K562 (cell line): ENCODE data around the gene TUBB4B. TPM values are rescaled to one million over a fixed set of nuclear protein-coding genes. Genes with fewer than 3 reads are reported as not detected.

Experiments
- COPS2 ChIP-seq: fragments of 450-650 bp; conservative IDR thresholded peaks from 2 replicates; pipeline ENCODE4 v1.6.1; 2016; ENCODE audit warnings: mild to moderate bottlenecking, moderate library complexity
- CREM ChIP-seq: IDR thresholded peaks from 2 replicates; pipeline ENCODE4 v1.6.1; 2014; ENCODE audit warnings: antibody characterized with exemption, low read depth
- MAFF ChIP-seq: IDR thresholded peaks from 2 replicates; pipeline ENCODE4 v1.6.1; 2012; ENCODE audit warnings: low read length, improper control_type of control experiment
- NBN ChIP-seq: fragments of 450-650 bp; IDR thresholded peaks from 2 replicates; pipeline ENCODE4 v1.6.1; 2016; ENCODE audit warnings: low read depth, mild to moderate bottlenecking
- NCOA1 ChIP-seq: fragments of 450-650 bp; IDR thresholded peaks from 2 replicates; pipeline ENCODE4 v1.6.1; 2016; ENCODE audit warnings: low read depth
- POLR2H ChIP-seq: IDR thresholded peaks from 2 replicates; pipeline ENCODE4 v1.6.1; 2016; ENCODE audit warnings: missing genetic modification characterization, low read depth, mild to moderate bottlenecking, control low read depth, missing compliant biosample characterization, moderate library complexity
- SMAD2 ChIP-seq: fragments of 150-350 bp; IDR thresholded peaks from 2 replicates; pipeline ENCODE4 v1.6.1; 2014; ENCODE audit warnings: low read depth, mild to moderate bottlenecking, low read length
- ZKSCAN1 ChIP-seq: fragments of 150-350 bp; IDR thresholded peaks from 2 replicates; pipeline ENCODE4 v1.6.1; 2016; ENCODE audit warnings: low read depth, low read length
- ZNF134 ChIP-seq: fragments of 250-450 bp; sonication (Bioruptor Pico); conservative IDR thresholded peaks from 2 replicates; pipeline ENCODE4 v1.4.0; 2020
- ZNF41 ChIP-seq: fragments of 250-450 bp; sonication (Bioruptor Pico); conservative IDR thresholded peaks from 2 replicates; pipeline ENCODE4 v1.4.0; 2020; ENCODE audit warnings: mild to moderate bottlenecking
- polyA plus RNA-seq, 8 experiments: library from polyadenylated mRNA; depleted of rRNA in 4 of 8; stranded (reverse) in 5 of 8; unstranded in 3 of 8; fragments of >200 nt; fragmentation: Nextera tagmentation in 2 of 8; fragmentation: Illumina TruSeq in 1 of 8; extraction: Ambion mirVana in 2 of 8; extraction: Trizol in 1 of 8; gene quantifications; 2 replicates each; pipeline versions ENCODE4 v1.2.1 to v1.2.3, GENCODE V29; 2011 to 2014; ENCODE audit warnings: inconsistent platforms in 1 of 8, missing spikeins in 1 of 8
- total RNA-seq, 7 experiments: library from RNA; depleted of rRNA in 6 of 7; stranded (reverse); fragments of >200 nt in 6 of 7; fragmentation: Illumina TruSeq in 2 of 7; extraction: Trizol in 2 of 7; gene quantifications; 2 replicates each; pipeline versions ENCODE4 v1.2.1 to v1.2.3, GENCODE V29; 2011 to 2021; ENCODE audit warnings: low replicate concordance in 1 of 7
- TF ChIP-seq, protein P1 (sequence below): sonication (generic); formaldehyde crosslinking; IDR thresholded peaks from 2 replicates; pipeline ENCODE4 v1.8.1; 2022; ENCODE audit warnings: missing genetic modification reagents
- TF ChIP-seq, protein P2 (sequence below): fragments of 450-650 bp; IDR thresholded peaks from 2 replicates; pipeline ENCODE4 v1.7.0; 2016; ENCODE audit warnings: borderline replicate concordance
- TF ChIP-seq, protein P3 (sequence below), 3 experiments: IDR thresholded peaks in 2 of 3; conservative IDR thresholded peaks in 1 of 3; 2 replicates each; pipeline ENCODE4 v1.5.1; 2011 to 2012; ENCODE audit warnings: low read length in 3 of 3, mild to moderate bottlenecking in 3 of 3, control low read depth in 2 of 3, improper control_type of control experiment in 1 of 3, inconsistent platforms in 1 of 3, low read depth in 1 of 3, mixed read lengths in 1 of 3, moderate library complexity in 1 of 3; ENCODE audit not compliant: insufficient read depth in 2 of 3
- TF ChIP-seq, protein P4 (sequence below), 2 experiments: fragments of 450-650 bp in 1 of 2; IDR thresholded peaks; 2 replicates each; pipeline ENCODE4 v1.6.1; 2011 to 2017; ENCODE audit warnings: low read depth in 2 of 2, antibody characterized with exemption in 1 of 2, borderline replicate concordance in 1 of 2, low read length in 1 of 2, mild to moderate bottlenecking in 1 of 2, mixed read lengths in 1 of 2; ENCODE audit not compliant: control insufficient read depth in 1 of 2
- TF ChIP-seq, protein P5 (sequence below): fragments of 250-450 bp; sonication (Bioruptor Pico); IDR thresholded peaks from 2 replicates; pipeline ENCODE4 v1.8.0; 2021; ENCODE audit warnings: borderline replicate concordance, mild to moderate bottlenecking, moderate library complexity; ENCODE audit not compliant: poor library complexity, severe bottlenecking
- TF ChIP-seq, protein P6 (sequence below): IDR thresholded peaks from 2 replicates; pipeline ENCODE4 v1.6.1; 2011; ENCODE audit warnings: borderline replicate concordance, low read depth, mild to moderate bottlenecking, moderate library complexity, low read length; ENCODE audit not compliant: insufficient read depth, poor library complexity, severe bottlenecking

The TUBB4B gene
- total and polyA plus RNA-seq, 9 of the 15 experiments (the other 6 are each of a cell fraction or from before 2014, with no cell fraction given): 24.1 to 443 (median 268) TPM

DNA sequence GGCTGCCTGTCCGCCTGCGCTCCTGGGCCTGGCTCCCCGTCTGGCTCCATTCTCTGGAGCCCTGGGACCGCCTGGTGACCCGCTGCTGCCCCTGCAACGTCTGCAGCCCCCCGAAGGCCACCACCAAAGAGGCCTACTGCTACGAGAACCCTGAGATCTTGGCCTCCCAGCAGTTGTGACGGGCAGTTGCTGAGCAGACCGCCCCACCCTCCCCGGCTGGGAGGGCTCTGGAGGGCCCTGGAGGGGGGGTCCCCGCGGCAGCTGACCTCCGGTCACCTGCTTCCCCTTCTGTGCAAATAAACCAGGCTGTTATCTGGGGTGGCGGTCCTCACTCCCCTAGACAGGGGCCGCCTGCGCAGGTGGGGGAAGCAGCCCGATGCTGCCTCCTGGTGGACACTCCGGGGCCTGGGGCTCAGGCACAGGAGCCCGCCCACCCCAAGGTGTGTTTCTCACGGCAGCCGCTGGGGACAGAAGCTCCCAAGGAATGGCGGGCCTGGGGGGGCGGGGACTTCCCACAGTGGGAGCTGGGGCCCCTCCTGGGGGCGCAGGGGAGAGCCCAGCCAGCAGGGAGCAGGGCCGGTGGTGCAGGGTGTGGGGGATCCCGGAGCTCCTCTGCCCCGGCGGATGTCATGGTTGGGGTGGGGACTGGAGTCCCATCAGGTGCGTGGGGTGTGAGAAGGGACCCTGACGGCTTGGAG lies 4.7 kb upstream of the TUBB4B start (continued):
- TF ChIP-seq, protein P1, sequence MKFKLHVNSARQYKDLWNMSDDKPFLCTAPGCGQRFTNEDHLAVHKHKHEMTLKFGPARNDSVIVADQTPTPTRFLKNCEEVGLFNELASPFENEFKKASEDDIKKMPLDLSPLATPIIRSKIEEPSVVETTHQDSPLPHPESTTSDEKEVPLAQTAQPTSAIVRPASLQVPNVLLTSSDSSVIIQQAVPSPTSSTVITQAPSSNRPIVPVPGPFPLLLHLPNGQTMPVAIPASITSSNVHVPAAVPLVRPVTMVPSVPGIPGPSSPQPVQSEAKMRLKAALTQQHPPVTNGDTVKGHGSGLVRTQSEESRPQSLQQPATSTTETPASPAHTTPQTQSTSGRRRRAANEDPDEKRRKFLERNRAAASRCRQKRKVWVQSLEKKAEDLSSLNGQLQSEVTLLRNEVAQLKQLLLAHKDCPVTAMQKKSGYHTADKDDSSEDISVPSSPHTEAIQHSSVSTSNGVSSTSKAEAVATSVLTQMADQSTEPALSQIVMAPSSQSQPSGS (CRISPR knock-in tag): no peak
- TF ChIP-seq MAFF (no peak), NBN (peak; percentile 80; the same call in 1 of the 2 replicates), CREM (peak; percentile 61; the same call in 1 of the 2 replicates), SMAD2 (no peak), ZNF41 (no peak), COPS2 (no peak), POLR2H (tag) (no peak), ZNF134 (CRISPR knock-in tag) (no peak), ZKSCAN1 (peak; percentile 48; the same call in 1 of the 2 replicates), NCOA1 (no peak)
- TF ChIP-seq, protein P2, sequence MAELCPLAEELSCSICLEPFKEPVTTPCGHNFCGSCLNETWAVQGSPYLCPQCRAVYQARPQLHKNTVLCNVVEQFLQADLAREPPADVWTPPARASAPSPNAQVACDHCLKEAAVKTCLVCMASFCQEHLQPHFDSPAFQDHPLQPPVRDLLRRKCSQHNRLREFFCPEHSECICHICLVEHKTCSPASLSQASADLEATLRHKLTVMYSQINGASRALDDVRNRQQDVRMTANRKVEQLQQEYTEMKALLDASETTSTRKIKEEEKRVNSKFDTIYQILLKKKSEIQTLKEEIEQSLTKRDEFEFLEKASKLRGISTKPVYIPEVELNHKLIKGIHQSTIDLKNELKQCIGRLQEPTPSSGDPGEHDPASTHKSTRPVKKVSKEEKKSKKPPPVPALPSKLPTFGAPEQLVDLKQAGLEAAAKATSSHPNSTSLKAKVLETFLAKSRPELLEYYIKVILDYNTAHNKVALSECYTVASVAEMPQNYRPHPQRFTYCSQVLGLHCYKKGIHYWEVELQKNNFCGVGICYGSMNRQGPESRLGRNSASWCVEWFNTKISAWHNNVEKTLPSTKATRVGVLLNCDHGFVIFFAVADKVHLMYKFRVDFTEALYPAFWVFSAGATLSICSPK: no peak
- TF ChIP-seq, protein P3, sequence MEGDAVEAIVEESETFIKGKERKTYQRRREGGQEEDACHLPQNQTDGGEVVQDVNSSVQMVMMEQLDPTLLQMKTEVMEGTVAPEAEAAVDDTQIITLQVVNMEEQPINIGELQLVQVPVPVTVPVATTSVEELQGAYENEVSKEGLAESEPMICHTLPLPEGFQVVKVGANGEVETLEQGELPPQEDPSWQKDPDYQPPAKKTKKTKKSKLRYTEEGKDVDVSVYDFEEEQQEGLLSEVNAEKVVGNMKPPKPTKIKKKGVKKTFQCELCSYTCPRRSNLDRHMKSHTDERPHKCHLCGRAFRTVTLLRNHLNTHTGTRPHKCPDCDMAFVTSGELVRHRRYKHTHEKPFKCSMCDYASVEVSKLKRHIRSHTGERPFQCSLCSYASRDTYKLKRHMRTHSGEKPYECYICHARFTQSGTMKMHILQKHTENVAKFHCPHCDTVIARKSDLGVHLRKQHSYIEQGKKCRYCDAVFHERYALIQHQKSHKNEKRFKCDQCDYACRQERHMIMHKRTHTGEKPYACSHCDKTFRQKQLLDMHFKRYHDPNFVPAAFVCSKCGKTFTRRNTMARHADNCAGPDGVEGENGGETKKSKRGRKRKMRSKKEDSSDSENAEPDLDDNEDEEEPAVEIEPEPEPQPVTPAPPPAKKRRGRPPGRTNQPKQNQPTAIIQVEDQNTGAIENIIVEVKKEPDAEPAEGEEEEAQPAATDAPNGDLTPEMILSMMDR (IDR thresholded peaks at IDR 0.05 in 2 of 3, conservative IDR thresholded peaks at IDR 0.05 in 1 of 3; ENCODE audit: insufficient read depth in 2 of 3, low read depth in 1 of 3, low read length in 3 of 3): peak; percentile 99 to 100 (median 99)
- TF ChIP-seq, protein P4, sequence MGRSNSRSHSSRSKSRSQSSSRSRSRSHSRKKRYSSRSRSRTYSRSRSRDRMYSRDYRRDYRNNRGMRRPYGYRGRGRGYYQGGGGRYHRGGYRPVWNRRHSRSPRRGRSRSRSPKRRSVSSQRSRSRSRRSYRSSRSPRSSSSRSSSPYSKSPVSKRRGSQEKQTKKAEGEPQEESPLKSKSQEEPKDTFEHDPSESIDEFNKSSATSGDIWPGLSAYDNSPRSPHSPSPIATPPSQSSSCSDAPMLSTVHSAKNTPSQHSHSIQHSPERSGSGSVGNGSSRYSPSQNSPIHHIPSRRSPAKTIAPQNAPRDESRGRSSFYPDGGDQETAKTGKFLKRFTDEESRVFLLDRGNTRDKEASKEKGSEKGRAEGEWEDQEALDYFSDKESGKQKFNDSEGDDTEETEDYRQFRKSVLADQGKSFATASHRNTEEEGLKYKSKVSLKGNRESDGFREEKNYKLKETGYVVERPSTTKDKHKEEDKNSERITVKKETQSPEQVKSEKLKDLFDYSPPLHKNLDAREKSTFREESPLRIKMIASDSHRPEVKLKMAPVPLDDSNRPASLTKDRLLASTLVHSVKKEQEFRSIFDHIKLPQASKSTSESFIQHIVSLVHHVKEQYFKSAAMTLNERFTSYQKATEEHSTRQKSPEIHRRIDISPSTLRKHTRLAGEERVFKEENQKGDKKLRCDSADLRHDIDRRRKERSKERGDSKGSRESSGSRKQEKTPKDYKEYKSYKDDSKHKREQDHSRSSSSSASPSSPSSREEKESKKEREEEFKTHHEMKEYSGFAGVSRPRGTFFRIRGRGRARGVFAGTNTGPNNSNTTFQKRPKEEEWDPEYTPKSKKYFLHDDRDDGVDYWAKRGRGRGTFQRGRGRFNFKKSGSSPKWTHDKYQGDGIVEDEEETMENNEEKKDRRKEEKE (IDR thresholded peaks at IDR 0.05; ENCODE audit: borderline replicate concordance in 1 of 2, control insufficient read depth in 1 of 2, low read depth in 2 of 2, low read length in 1 of 2): no peak
- TF ChIP-seq, protein P5, sequence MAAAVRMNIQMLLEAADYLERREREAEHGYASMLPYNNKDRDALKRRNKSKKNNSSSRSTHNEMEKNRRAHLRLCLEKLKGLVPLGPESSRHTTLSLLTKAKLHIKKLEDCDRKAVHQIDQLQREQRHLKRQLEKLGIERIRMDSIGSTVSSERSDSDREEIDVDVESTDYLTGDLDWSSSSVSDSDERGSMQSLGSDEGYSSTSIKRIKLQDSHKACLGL (CRISPR knock-in tag): no peak
- TF ChIP-seq, protein P6, sequence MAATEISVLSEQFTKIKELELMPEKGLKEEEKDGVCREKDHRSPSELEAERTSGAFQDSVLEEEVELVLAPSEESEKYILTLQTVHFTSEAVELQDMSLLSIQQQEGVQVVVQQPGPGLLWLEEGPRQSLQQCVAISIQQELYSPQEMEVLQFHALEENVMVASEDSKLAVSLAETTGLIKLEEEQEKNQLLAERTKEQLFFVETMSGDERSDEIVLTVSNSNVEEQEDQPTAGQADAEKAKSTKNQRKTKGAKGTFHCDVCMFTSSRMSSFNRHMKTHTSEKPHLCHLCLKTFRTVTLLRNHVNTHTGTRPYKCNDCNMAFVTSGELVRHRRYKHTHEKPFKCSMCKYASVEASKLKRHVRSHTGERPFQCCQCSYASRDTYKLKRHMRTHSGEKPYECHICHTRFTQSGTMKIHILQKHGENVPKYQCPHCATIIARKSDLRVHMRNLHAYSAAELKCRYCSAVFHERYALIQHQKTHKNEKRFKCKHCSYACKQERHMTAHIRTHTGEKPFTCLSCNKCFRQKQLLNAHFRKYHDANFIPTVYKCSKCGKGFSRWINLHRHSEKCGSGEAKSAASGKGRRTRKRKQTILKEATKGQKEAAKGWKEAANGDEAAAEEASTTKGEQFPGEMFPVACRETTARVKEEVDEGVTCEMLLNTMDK: no peak
